HG02571 (cell line): ENCODE results near the gene ACSM6.

ENCODE experiments used
- ATAC-seq: cut with Tn5 transposase; IDR thresholded peaks from one replicate; pipeline ENCODE4 v1.9.1; 2021; ENCODE audit warnings: mild to moderate bottlenecking, moderate library complexity; ENCODE audit not compliant: unreplicated experiment

ACSM6 gene

GRCh38 chr10:95243318-95243617 is 49.2 kb downstream of the ACSM6 start:
- no peak for ATAC-seq

GRCh38 chr10:95244152-95244551 is 50.1 kb downstream of the ACSM6 start:
- ATAC-seq: no peak

- peak; percentile 87 for ATAC-seq
Observed at GRCh38 chr10:95245425-95246055, 51.5 kb downstream of the ACSM6 start.

GRCh38 chr10:95246582-95247051 is 52.6 kb downstream of the ACSM6 start:
- ATAC-seq: no peak

- ATAC-seq: no peak
Observed at GRCh38 chr10:95247200-95247880, 53.3 kb downstream of the ACSM6 start.

- ATAC-seq: no peak
Observed at GRCh38 chr10:95247881-95248583, 54.0 kb downstream of the ACSM6 start.

GRCh38 chr10:95248989-95249388 is 55.0 kb downstream of the ACSM6 start:
- ATAC-seq: no peak

- no peak for ATAC-seq
Observed at GRCh38 chr10:95249467-95249866, 55.4 kb downstream of the ACSM6 start.

GRCh38 chr10:95250856-95251255 is 56.8 kb downstream of the ACSM6 start:
- ATAC-seq: no peak

GRCh38 chr10:95253007-95253406 is 59.0 kb downstream of the ACSM6 start:
- ATAC-seq: no peak

GRCh38 chr10:95253686-95254085 is 59.6 kb downstream of the ACSM6 start:
- ATAC-seq: no peak

- ATAC-seq: no peak
Observed at GRCh38 chr10:95254629-95255028, 60.6 kb downstream of the ACSM6 start.

- no peak for ATAC-seq
Observed at GRCh38 chr10:95256268-95256667, 62.2 kb downstream of the ACSM6 start.

GRCh38 chr10:95257849-95258248 is 63.8 kb downstream of the ACSM6 start:
- no peak for ATAC-seq

- peak; percentile 79 for ATAC-seq
Observed at GRCh38 chr10:95260397-95260881, 66.4 kb downstream of the ACSM6 start.

- ATAC-seq: no peak
Observed at GRCh38 chr10:95260909-95261552, 67.0 kb downstream of the ACSM6 start.

- ATAC-seq: no peak
Observed at GRCh38 chr10:95261926-95262325, 67.9 kb downstream of the ACSM6 start.

- ATAC-seq: no peak
Observed at GRCh38 chr10:95262763-95263518, 68.9 kb downstream of the ACSM6 start.

- no peak for ATAC-seq
Observed at GRCh38 chr10:95263864-95264226, 69.8 kb downstream of the ACSM6 start.

GRCh38 chr10:95264227-95265051 is 70.4 kb downstream of the ACSM6 start:
- ATAC-seq: no peak
